ENCODE data around the gene PCDHAC1. TPM values are rescaled to one million over a fixed set of nuclear protein-coding genes. Genes with fewer than 3 reads are reported as not detected.

PCDHAC1 gene
- total RNA-seq, 1 donor from 2014 or later = 5.9 TPM

GRCh38 chr5:140967226-140967893, 41.3 kb downstream of the PCDHAC1 start:
- peak overlapping the region; percentile 85 for H3K4me2 ChIP-seq (ENCODE audit: low read length)

GRCh38 chr5:140969880-140970279, 43.8 kb downstream of the PCDHAC1 start:
- Histone ChIP-seq H3K79me2 (ENCODE audit: insufficient read depth, low read length) (no peaks in the 10 kb centered on the region), H3K36me3 (ENCODE audit: insufficient read depth, low read length) (no peaks in the 10 kb centered on the region), H3K4me1 (ENCODE audit: insufficient read depth, low read length) (no peaks in the 10 kb centered on the region), H4K20me1 (ENCODE audit: insufficient read depth, low read length) (no peaks in the 10 kb centered on the region), H2AFZ (ENCODE audit: low read depth, low read length) (no peak overlapping the region), H3K27me3 (ENCODE audit: insufficient read depth, low read length) (peaks cover 5% of the 10 kb centered on the region), H3K4me3 (ENCODE audit: insufficient read depth, low read depth, low read length) (no peak overlapping the region), H3K9ac (ENCODE audit: low read length) (no peak overlapping the region), H3K27ac (ENCODE audit: low read depth, low read length) (no peak overlapping the region), H3K4me2 (ENCODE audit: low read length) (no peak overlapping the region), H3K9me3 (ENCODE audit: insufficient read depth, low read depth, low read length) (peaks cover 3% of the 10 kb centered on the region)
- no peak for TF ChIP-seq EZH2 (IDR thresholded peaks at IDR 0.05; ENCODE audit: insufficient read depth, low read length)
- TF ChIP-seq, protein P1, sequence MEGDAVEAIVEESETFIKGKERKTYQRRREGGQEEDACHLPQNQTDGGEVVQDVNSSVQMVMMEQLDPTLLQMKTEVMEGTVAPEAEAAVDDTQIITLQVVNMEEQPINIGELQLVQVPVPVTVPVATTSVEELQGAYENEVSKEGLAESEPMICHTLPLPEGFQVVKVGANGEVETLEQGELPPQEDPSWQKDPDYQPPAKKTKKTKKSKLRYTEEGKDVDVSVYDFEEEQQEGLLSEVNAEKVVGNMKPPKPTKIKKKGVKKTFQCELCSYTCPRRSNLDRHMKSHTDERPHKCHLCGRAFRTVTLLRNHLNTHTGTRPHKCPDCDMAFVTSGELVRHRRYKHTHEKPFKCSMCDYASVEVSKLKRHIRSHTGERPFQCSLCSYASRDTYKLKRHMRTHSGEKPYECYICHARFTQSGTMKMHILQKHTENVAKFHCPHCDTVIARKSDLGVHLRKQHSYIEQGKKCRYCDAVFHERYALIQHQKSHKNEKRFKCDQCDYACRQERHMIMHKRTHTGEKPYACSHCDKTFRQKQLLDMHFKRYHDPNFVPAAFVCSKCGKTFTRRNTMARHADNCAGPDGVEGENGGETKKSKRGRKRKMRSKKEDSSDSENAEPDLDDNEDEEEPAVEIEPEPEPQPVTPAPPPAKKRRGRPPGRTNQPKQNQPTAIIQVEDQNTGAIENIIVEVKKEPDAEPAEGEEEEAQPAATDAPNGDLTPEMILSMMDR (IDR thresholded peaks at IDR 0.05; ENCODE audit: insufficient read depth, low read depth, low read length) = no peak
- DNase-seq (ENCODE audit: low read depth) = no peak
- H3K9me3 Mint-ChIP-seq (ENCODE audit: unreplicated experiment) = no peaks in the 10 kb centered on the region
- H3K4me1 Mint-ChIP-seq (ENCODE audit: low read depth, unreplicated experiment) = peaks cover 9% of the 10 kb centered on the region
- peaks cover 4% of the 10 kb centered on the region for H3K36me3 Mint-ChIP-seq (ENCODE audit: low read depth, unreplicated experiment)
- no peaks in the 10 kb centered on the region for H3K27me3 Mint-ChIP-seq (ENCODE audit: low read depth, unreplicated experiment)
- no peak overlapping the region for H3K27ac Mint-ChIP-seq (ENCODE audit: unreplicated experiment)
- FAIRE-seq = no peak
- H3K4me3 Mint-ChIP-seq (ENCODE audit: unreplicated experiment) = no peak overlapping the region

More at GRCh38 chr5:140967226-140967893, 41.3 kb downstream of the PCDHAC1 start:
- H3K36me3 Mint-ChIP-seq (ENCODE audit: low read depth, unreplicated experiment) = peaks cover 4% of the 10 kb centered on the region
- Histone ChIP-seq H3K79me2 (ENCODE audit: insufficient read depth, low read length) (no peaks in the 10 kb centered on the region), H2AFZ (ENCODE audit: low read depth, low read length) (peak overlapping the region; percentile 90), H3K9me3 (ENCODE audit: insufficient read depth, low read depth, low read length) (peaks cover 3% of the 10 kb centered on the region), H3K4me3 (ENCODE audit: insufficient read depth, low read depth, low read length) (no peak overlapping the region), H3K36me3 (ENCODE audit: insufficient read depth, low read length) (no peaks in the 10 kb centered on the region), H3K9ac (ENCODE audit: low read length) (no peak overlapping the region), H3K4me1 (ENCODE audit: insufficient read depth, low read length) (no peaks in the 10 kb centered on the region), H4K20me1 (ENCODE audit: insufficient read depth, low read length) (no peaks in the 10 kb centered on the region), H3K27me3 (ENCODE audit: insufficient read depth, low read length) (peaks cover 5% of the 10 kb centered on the region), H3K27ac (ENCODE audit: low read depth, low read length) (no peak overlapping the region)
- TF ChIP-seq, protein P1 (IDR thresholded peaks at IDR 0.05; ENCODE audit: insufficient read depth, low read depth, low read length) = no peak
- TF ChIP-seq EZH2 (IDR thresholded peaks at IDR 0.05; ENCODE audit: insufficient read depth, low read length) = no peak
- no peaks in the 10 kb centered on the region for H3K9me3 Mint-ChIP-seq (ENCODE audit: unreplicated experiment)
- DNase-seq (ENCODE audit: low read depth) = no peak
- no peak for FAIRE-seq
- peaks cover 15% of the 10 kb centered on the region for H3K4me1 Mint-ChIP-seq (ENCODE audit: low read depth, unreplicated experiment)
- H3K27ac Mint-ChIP-seq (ENCODE audit: unreplicated experiment) = no peak overlapping the region
- no peaks in the 10 kb centered on the region for H3K27me3 Mint-ChIP-seq (ENCODE audit: low read depth, unreplicated experiment)
- H3K4me3 Mint-ChIP-seq (ENCODE audit: unreplicated experiment) = peak overlapping the region; percentile 82

GRCh38 chr5:140973550-140973949, 47.5 kb downstream of the PCDHAC1 start:
- FAIRE-seq (no peak), DNase-seq (ENCODE audit: low read depth) (no peak)
- Histone ChIP-seq H3K36me3 (ENCODE audit: insufficient read depth, low read length) (no peaks in the 10 kb centered on the region), H3K4me1 (ENCODE audit: insufficient read depth, low read length) (no peaks in the 10 kb centered on the region), H3K9ac (ENCODE audit: low read length) (no peak overlapping the region), H3K27ac (ENCODE audit: low read depth, low read length) (no peak overlapping the region), H2AFZ (ENCODE audit: low read depth, low read length) (no peak overlapping the region), H4K20me1 (ENCODE audit: insufficient read depth, low read length) (no peaks in the 10 kb centered on the region), H3K9me3 (ENCODE audit: insufficient read depth, low read depth, low read length) (no peaks in the 10 kb centered on the region), H3K27me3 (ENCODE audit: insufficient read depth, low read length) (no peaks in the 10 kb centered on the region), H3K4me2 (ENCODE audit: low read length) (no peak overlapping the region), H3K4me3 (ENCODE audit: insufficient read depth, low read depth, low read length) (no peak overlapping the region), H3K79me2 (ENCODE audit: insufficient read depth, low read length) (no peaks in the 10 kb centered on the region)
- Mint-ChIP-seq H3K27ac (ENCODE audit: unreplicated experiment) (no peak overlapping the region), H3K4me1 (ENCODE audit: low read depth, unreplicated experiment) (peaks cover 9% of the 10 kb centered on the region), H3K4me3 (ENCODE audit: unreplicated experiment) (no peak overlapping the region), H3K9me3 (ENCODE audit: unreplicated experiment) (no peaks in the 10 kb centered on the region), H3K27me3 (ENCODE audit: low read depth, unreplicated experiment) (no peaks in the 10 kb centered on the region), H3K36me3 (ENCODE audit: low read depth, unreplicated experiment) (no peaks in the 10 kb centered on the region)
- TF ChIP-seq, protein P1 (IDR thresholded peaks at IDR 0.05; ENCODE audit: insufficient read depth, low read depth, low read length) = no peak
- TF ChIP-seq EZH2 (IDR thresholded peaks at IDR 0.05; ENCODE audit: insufficient read depth, low read length) = no peak
